Subcutaneous adipose tissue (tissue), 4 donors: ENCODE measurements around the gene GLRA2. TPM values are rescaled to one million over a fixed set of nuclear protein-coding genes. Genes with fewer than 3 reads are reported as not detected.

Source experiments
- total RNA-seq, 4 donors: library from RNA; depleted of rRNA; stranded (reverse); fragments of >200 nt; gene quantifications; one replicate each; pipeline ENCODE4 v1.1.0, GENCODE V29; 2016
- TF ChIP-seq, protein P1 (sequence below): fragments of 450-650 bp; IDR thresholded peaks from one replicate; pipeline ENCODE4 v1.5.1; 2016; ENCODE audit warnings: low read depth, mild to moderate bottlenecking, control low read depth, antibody characterized with exemption, moderate library complexity

Gene GLRA2
- total RNA-seq, 4 donors from 2014 or later: not detected

DNA sequence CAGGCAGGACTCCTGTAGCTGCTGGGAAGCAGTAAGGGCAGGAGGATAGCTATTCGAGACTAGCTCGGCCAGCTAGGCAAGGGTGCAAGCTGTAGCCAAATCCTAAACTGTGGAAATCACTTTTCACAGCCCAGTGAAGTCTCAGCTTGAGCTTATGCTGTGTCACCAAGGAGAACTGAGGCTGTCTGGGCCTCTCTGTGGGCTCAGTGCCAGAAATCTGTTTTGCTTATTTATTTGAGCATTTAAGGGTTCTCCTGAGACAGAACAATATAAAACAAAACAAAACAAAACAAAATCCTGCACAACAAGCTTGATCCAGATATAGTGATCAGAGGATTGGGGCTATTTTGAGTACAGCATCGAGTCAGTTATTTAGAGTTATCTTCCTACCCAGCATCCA is 246.1 kb downstream of the GLRA2 start:
- TF ChIP-seq, protein P1, sequence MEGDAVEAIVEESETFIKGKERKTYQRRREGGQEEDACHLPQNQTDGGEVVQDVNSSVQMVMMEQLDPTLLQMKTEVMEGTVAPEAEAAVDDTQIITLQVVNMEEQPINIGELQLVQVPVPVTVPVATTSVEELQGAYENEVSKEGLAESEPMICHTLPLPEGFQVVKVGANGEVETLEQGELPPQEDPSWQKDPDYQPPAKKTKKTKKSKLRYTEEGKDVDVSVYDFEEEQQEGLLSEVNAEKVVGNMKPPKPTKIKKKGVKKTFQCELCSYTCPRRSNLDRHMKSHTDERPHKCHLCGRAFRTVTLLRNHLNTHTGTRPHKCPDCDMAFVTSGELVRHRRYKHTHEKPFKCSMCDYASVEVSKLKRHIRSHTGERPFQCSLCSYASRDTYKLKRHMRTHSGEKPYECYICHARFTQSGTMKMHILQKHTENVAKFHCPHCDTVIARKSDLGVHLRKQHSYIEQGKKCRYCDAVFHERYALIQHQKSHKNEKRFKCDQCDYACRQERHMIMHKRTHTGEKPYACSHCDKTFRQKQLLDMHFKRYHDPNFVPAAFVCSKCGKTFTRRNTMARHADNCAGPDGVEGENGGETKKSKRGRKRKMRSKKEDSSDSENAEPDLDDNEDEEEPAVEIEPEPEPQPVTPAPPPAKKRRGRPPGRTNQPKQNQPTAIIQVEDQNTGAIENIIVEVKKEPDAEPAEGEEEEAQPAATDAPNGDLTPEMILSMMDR: no peak

DNA sequence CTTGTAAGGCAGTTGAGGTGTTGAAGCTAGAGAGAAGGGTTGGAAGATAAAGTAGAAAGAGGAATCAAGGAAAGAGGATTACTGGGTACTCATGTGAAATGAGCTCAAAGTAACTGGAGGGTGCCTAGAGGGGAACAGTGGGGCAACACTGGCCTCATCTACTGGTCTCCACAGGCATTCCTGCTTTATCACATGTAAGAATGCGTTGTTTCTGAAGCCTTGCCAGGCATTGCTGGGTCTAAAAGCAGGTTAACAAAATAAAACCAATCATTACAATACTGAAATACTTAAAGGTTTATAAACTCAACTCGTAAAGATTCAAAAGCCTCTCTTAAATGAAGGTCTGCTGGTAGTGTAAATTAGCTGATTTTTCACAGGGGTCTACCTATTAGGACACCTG is 247.6 kb downstream of the GLRA2 start:
- TF ChIP-seq, protein P1: no peak

DNA sequence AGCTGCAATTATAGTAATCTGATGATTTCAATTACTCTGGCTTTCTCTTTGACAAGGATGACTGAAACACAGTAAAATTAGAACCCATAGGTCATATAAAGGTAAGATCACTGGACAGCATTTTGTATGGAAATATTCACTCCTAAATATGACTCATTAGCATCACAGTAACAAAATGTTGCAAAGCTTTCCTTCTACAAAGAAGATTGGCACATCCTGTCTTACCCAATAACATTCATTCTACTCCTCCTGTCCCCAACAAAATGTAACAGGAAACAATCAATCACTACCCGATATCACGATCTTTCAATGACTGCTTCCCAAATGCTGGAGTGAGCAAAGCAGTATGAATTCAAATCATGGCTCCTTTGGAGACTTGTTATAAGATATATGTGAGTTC is 248.2 kb downstream of the GLRA2 start:
- TF ChIP-seq, protein P1: no peak

DNA sequence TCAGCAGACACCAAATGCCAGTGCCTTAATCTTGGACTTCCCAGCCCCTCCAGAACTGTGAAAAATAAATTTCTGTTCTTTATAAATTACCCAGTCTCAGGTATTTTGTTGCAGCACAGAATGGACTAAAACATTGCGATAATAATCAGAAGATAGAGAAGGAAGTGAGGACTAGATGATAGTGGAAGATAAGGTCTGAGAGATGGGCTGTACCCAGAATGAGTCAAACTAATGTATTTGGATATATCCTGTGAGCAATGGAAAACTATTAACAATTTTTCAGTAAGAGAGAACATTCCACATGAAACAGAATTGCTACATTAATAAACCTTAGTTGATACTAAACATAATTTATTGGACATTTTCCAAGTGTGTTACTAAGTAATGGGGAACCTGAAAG is 250.2 kb downstream of the GLRA2 start:
- TF ChIP-seq, protein P1: no peak
